Body of pancreas (tissue), 4 donors: ENCODE results near the gene CBFA2T3. TPM values are rescaled to one million over a fixed set of nuclear protein-coding genes. Genes with fewer than 3 reads are reported as not detected.

Experiments used
- ATAC-seq: fragments of 150-250 bp; one replicate; pipeline ENCODE4 v1.9.1; 2016
- DNase-seq, 4 donors: peaks; one replicate each; pipeline ENCODE4 v3.0.0-alpha.2; 2019
- H3K27ac ChIP-seq, 4 donors: fragments of 200-600 bp; sonication (generic); 1 replicate in 3 of 4; 2 replicates in 1 of 4; pipeline versions ENCODE4 v1.5.1 to v1.6.1; 2016 to 2019; ENCODE audit warnings: mild to moderate bottlenecking in 1 of 4, mixed read lengths in 1 of 4, moderate library complexity in 1 of 4
- H3K27me3 ChIP-seq, 2 donors: fragments of 200-600 bp; sonication (generic); one replicate each; pipeline ENCODE4 v1.6.0; 2016; ENCODE audit warnings: mild to moderate bottlenecking in 1 of 2
- H3K36me3 ChIP-seq, 2 donors: fragments of 200-600 bp; sonication (generic); replicated peaks in 1 of 2; 2 replicates each; pipeline ENCODE4 v1.5.1; 2016; ENCODE audit warnings: low read depth in 2 of 2; ENCODE audit not compliant: insufficient read depth in 1 of 2
- H3K4me1 ChIP-seq: fragments of 200-600 bp; sonication (generic); one replicate; pipeline ENCODE4 v1.6.0; 2016
- H3K4me3 ChIP-seq, 2 donors: fragments of 200-600 bp; sonication (generic); 1 replicate in 1 of 2; 2 replicates in 1 of 2; pipeline ENCODE4 v1.5.1; 2016 to 2019
- H3K9me3 ChIP-seq, 3 donors: fragments of 200-600 bp; sonication (generic); 1 replicate in 2 of 3; 2 replicates in 1 of 3; pipeline ENCODE4 v1.5.1; 2016
- POLR2A ChIP-seq, 3 donors: fragments of 450-650 bp; IDR thresholded peaks; one replicate each; pipeline ENCODE4 v1.6.1; 2016; ENCODE audit warnings: antibody characterized with exemption in 3 of 3, mild to moderate bottlenecking in 2 of 3
- WGBS, 2 donors: methylation state at CpG; one replicate each; pipeline ENCODE4 v1.1.5; 2017; 5-methylcytosine and 5-hydroxymethylcytosine counted together
- intact Hi-C: fragments of 100-400 bp; cut with DNase I; formaldehyde crosslinking; loops from one replicate; pipeline ENCODE4 v1.15.1; 2023
- total RNA-seq, 2 donors: library from RNA; depleted of rRNA; stranded (reverse); fragments of >200 nt; gene quantifications; one replicate each; pipeline ENCODE4 v1.1.0, GENCODE V29; 2016
- TF ChIP-seq, protein P1 (sequence below), 7 experiments: fragments of 450-650 bp in 4 of 7; fragments of 200-600 bp in 3 of 7; sonication (generic) in 3 of 7; IDR thresholded peaks; one replicate each; pipeline ENCODE4 v1.5.1; 2016 to 2019; ENCODE audit warnings: antibody characterized with exemption in 7 of 7

The CBFA2T3 gene
- 10 to 100 TPM in 1 of 2 donors, 1 to 10 TPM in 1; 7.8 to 16.2 TPM for total RNA-seq

DNA sequence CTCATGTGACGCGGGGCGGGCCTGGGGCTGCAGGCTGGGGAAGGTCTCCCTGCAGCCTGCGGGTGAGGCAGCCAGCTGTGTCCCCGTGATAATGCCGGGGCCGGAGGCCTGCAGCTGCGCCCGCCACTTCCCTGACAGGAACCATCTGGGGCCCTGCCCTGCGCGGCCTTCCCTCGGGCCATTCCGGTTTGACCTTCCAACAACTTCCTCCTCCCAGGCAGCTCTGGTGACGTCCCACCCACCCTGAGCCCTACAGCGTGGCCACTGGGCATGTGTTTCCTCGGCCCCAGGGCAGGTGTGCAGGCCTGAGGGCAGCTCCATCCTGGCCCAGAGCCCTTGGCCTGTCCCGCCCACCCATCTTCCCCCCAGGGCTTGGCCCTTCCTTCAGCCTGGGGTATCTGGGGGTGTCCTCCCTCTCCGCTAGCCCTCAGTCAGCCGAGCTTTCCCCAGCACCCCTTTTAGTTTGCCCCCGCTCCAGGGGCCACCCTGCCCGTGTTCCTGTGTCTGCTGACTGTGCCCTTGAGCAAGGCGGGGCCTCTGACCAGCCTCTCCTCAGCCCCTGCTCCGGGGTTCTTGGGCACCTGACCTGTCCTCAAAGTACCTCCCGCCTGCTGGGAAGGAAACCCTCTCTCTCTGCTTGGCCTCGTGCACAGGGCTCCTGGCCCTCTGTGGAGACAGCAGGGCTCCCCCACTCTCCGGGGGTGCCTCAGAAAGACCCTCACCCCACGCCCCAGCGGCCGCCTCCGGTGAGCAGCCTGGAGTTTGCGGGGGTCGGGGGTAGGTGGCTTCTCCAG lies at the start of gene CBFA2T3:
Gene CBFA2T3, minus strand, starts transcription at position 190 of the 794 bp plus-strand sequence. CDS start 400 bp downstream, outside the sequence.
- Histone ChIP-seq H3K9me3 (no peaks in the 10 kb centered on the region), H3K27ac (no peak within 1 kb of the TSS), H3K4me3 (no peak within 1 kb of the TSS), H3K27me3 (peaks cover 0 to 4% of the 10 kb centered on the region in 2 donors), H3K4me1 (no peaks in the 10 kb centered on the region), H3K36me3 (no peaks in the 10 kb centered on the region)
- no peak for TF ChIP-seq POLR2A (IDR thresholded peaks at IDR 0.05)
- TF ChIP-seq, protein P1, sequence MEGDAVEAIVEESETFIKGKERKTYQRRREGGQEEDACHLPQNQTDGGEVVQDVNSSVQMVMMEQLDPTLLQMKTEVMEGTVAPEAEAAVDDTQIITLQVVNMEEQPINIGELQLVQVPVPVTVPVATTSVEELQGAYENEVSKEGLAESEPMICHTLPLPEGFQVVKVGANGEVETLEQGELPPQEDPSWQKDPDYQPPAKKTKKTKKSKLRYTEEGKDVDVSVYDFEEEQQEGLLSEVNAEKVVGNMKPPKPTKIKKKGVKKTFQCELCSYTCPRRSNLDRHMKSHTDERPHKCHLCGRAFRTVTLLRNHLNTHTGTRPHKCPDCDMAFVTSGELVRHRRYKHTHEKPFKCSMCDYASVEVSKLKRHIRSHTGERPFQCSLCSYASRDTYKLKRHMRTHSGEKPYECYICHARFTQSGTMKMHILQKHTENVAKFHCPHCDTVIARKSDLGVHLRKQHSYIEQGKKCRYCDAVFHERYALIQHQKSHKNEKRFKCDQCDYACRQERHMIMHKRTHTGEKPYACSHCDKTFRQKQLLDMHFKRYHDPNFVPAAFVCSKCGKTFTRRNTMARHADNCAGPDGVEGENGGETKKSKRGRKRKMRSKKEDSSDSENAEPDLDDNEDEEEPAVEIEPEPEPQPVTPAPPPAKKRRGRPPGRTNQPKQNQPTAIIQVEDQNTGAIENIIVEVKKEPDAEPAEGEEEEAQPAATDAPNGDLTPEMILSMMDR (IDR thresholded peaks at IDR 0.05), result no peak
- WGBS, 2 donors, result 40% methylated on average over 28 of the region's 32 CpGs; no CpG with 5 or more reads in 1 of the 2 donors
- DNase-seq (peak in 3 of 4 donors; percentile 29 to 65 (median 33)), ATAC-seq (peak; percentile 45)
- intact Hi-C loops, result no loop called here

DNA sequence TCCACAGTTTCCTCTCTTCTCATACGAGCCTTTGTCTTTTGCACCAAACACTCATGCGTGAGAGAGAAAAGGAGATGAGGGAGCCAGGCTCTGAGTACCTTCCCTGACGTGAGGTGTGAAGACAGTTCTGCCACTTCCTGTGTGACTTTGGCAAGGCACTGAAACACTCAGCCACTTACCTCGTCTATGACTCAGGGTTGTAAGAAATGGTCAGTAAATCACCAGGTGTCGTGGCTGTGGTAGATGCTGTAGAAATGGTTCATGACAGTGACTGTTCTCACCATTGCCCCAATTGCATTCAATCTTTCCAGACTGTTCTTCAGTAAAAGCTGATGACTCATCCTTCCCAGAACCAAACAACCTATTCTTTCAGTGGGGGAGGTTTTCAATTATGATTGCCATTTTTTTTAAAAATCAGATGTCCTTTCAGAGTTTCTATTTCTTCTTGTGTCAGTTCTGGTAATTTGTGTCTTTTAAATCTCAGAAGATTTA lies 49.2 kb upstream of the CBFA2T3 start:
- ATAC-seq (no peak), DNase-seq (no peak)
- H3K36me3 ChIP-seq, result no peaks in the 10 kb centered on the region
- H3K9me3 ChIP-seq, result no peaks in the 10 kb centered on the region
- TF ChIP-seq, protein P1 (IDR thresholded peaks at IDR 0.05), result no peak
- TF ChIP-seq POLR2A (IDR thresholded peaks at IDR 0.05), result no peak
- intact Hi-C loops, result no loop called here
- H3K27me3 ChIP-seq, result no peaks in the 10 kb centered on the region
- 41 to 67% methylated on average over 5 of the region's 5 CpGs for WGBS, 2 donors
- H3K4me1 ChIP-seq, result no peaks in the 10 kb centered on the region
- no peak overlapping the region for H3K4me3 ChIP-seq
- H3K27ac ChIP-seq, result no peak overlapping the region

DNA sequence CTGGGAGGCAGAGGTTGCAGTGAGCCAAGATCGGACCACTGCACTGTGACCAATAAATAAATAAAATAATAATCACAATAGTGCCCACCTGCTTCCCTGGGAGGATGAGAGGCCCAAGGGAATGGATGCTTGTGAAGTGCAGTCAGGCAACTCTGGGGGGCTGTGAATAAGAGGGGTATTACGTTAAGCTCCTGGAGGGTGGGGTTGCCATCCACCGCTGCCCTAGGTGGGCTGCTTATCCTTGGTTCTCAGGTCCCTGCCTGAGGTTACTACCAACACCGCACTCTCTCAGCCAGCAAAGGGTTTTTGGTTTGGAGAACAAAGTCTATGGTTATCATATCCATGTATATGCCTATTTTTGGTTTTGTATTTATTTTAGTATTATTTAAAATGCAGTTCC lies 48.6 kb upstream of the CBFA2T3 start:
- Histone ChIP-seq H3K9me3 (no peaks in the 10 kb centered on the region), H3K27me3 (no peaks in the 10 kb centered on the region), H3K4me1 (no peaks in the 10 kb centered on the region), H3K27ac (no peak overlapping the region), H3K4me3 (no peak overlapping the region), H3K36me3 (no peaks in the 10 kb centered on the region)
- intact Hi-C loops, result no loop called here
- 76 to 87% methylated on average over 4 of the region's 4 CpGs for WGBS, 2 donors
- DNase-seq, result no peak
- ATAC-seq, result no peak
- no peak for TF ChIP-seq POLR2A (IDR thresholded peaks at IDR 0.05)
- TF ChIP-seq, protein P1 (IDR thresholded peaks at IDR 0.05), result no peak

DNA sequence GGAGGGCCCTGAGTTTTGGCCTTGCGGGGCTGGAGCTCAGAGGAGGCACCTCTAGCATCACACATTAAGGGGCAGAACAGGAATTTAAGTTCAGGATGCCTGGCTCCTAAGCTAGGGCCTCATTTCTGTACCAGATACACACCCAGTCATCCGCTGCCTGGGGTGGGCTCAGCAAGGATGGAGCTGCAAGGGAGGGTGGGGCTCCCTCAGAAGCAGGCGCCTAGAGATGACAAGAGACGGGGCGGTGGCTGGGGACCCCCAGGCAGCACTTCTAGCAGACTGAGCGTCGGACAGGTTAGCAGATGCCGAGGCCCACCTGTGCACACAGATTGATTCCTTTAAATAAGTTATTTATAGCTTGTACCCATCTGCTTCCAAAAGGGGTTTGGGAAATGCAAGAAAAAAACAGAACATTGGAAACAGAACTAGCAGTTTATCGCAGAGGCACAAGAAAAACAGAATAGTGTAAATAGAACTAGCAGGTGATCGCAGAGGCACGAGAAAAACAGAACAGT lies 47.6 kb upstream of the CBFA2T3 start:
- Histone ChIP-seq H3K4me3 (no peak overlapping the region), H3K36me3 (no peaks in the 10 kb centered on the region), H3K27me3 (no peaks in the 10 kb centered on the region), H3K4me1 (no peaks in the 10 kb centered on the region), H3K9me3 (no peaks in the 10 kb centered on the region), H3K27ac (no peak overlapping the region)
- WGBS, 2 donors, result 67 to 77% methylated on average over 11 of the region's 11 CpGs
- TF ChIP-seq, protein P1 (IDR thresholded peaks at IDR 0.05), result no peak
- ATAC-seq (no peak), DNase-seq (no peak)
- intact Hi-C loops, result no loop called here
